ENCODE measurements around the gene CDY1. TPM values are rescaled to one million over a fixed set of nuclear protein-coding genes. Genes with fewer than 3 reads are reported as not detected.
"Not testable (repeated sequence)": the region's sequence is repeated elsewhere in the genome, so short reads cannot be mapped to it uniquely, and the experiment has no call there.

CDY1 gene, protein sequence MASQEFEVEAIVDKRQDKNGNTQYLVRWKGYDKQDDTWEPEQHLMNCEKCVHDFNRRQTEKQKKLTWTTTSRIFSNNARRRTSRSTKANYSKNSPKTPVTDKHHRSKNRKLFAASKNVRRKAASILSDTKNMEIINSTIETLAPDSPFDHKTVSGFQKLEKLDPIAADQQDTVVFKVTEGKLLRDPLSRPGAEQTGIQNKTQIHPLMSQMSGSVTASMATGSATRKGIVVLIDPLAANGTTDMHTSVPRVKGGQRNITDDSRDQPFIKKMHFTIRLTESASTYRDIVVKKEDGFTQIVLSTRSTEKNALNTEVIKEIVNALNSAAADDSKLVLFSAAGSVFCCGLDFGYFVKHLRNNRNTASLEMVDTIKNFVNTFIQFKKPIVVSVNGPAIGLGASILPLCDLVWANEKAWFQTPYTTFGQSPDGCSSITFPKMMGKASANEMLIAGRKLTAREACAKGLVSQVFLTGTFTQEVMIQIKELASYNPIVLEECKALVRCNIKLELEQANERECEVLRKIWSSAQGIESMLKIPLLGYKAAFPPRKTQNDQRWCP
- total RNA-seq, result not detected
- not detected for polyA plus RNA-seq

DNA sequence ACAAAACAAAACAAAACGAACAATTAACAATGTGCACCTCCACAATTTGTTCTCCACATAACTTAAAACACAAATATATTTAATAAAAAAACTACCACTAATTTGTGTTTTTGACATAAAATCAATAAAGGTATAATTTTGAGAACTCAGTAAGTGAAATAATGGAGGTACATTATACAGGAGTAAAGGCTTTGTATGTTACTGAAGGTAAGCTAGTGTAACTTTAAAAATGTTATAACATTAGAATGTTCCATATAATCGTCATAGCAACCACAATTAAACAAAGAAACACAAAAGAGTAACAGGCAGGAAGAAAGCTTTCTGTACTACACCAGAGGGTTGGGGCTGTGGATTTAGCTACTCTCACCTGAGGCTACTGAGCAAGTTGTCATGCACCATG lies at the start of gene CDY1:
TSS of gene CDY1 (plus strand) at position 301 of the 400 bp plus-strand sequence. CDS start 326 bp downstream, outside the sequence.
- not testable (repeated sequence) for ATAC-seq (ENCODE audit: low read depth in 2 of 2); H3K9me3 Mint-ChIP-seq; H3K27ac Mint-ChIP-seq; H3K36me3 ChIP-seq (ENCODE audit: control insufficient read depth, insufficient read depth, low read length); H3K36me3 Mint-ChIP-seq; H3K27me3 Mint-ChIP-seq; H3K4me1 ChIP-seq (ENCODE audit: control insufficient read depth, insufficient read depth, low read length, poor library complexity, severe bottlenecking); H3K9me3 ChIP-seq (ENCODE audit: control insufficient read depth in 2 of 2, low read length in 2 of 2); H3K4me3 Mint-ChIP-seq; H3K27ac ChIP-seq (ENCODE audit: insufficient read depth, low read length, poor library complexity, severe bottlenecking); H3K27me3 ChIP-seq (ENCODE audit: control insufficient read depth, insufficient read depth, low read length); H3K4me3 ChIP-seq (ENCODE audit: low read depth, low read length); DNase-seq; H3K4me1 Mint-ChIP-seq

DNA sequence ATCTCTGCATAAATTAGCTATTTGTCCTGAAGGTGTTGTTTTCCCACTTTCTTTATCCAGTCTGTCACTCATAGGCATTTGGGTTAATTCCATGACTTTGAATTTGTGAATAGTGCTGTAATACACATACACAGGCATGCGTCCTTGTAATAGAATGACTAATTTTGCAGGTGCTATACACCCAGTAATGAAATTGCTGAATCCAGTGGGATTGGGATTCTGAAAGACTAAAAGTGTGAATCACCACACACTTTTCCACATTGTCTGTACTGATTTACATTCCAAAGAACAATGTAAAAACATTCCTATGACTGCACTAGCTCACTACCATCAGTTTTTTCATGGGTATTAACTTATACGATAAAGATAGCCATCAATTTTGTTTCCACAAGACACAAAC lies 28.6 kb upstream of the CDY1 start:
- not testable (repeated sequence) for H3K4me1 ChIP-seq (ENCODE audit: control insufficient read depth, insufficient read depth, low read length, poor library complexity, severe bottlenecking); H3K27ac ChIP-seq (ENCODE audit: insufficient read depth, low read length, poor library complexity, severe bottlenecking); ATAC-seq (ENCODE audit: low read depth in 2 of 2); H3K9me3 ChIP-seq (ENCODE audit: control insufficient read depth in 2 of 2, low read length in 2 of 2); H3K4me3 ChIP-seq (ENCODE audit: low read depth, low read length); H3K36me3 Mint-ChIP-seq; H3K27me3 Mint-ChIP-seq; H3K9me3 Mint-ChIP-seq; H3K27ac Mint-ChIP-seq; DNase-seq; H3K27me3 ChIP-seq (ENCODE audit: control insufficient read depth, insufficient read depth, low read length); H3K36me3 ChIP-seq (ENCODE audit: control insufficient read depth, insufficient read depth, low read length); H3K4me3 Mint-ChIP-seq; H3K4me1 Mint-ChIP-seq

DNA sequence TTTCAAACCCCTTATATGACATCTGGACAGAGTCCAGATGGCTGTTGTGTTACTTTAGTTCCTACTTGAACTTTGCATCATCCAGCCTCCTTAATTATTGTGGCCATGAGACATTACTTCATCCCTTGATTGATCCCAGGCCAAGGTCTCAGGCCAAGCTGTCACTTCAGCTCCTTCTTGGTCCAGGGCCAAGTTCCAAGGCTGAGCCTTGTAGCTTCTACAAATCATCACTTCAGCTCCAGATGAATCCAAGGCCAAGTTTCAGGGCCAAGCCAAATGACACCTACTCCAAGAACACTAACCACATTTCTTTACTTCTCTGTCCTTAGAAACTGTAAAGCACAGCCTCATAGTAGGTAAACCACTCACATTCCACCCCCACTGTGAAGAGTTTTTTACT lies 1.7 kb upstream of the CDY1 start:
- H3K4me1 Mint-ChIP-seq; H3K27me3 ChIP-seq (ENCODE audit: control insufficient read depth, insufficient read depth, low read length); H3K27ac Mint-ChIP-seq; H3K36me3 Mint-ChIP-seq; H3K4me1 ChIP-seq (ENCODE audit: control insufficient read depth, insufficient read depth, low read length, poor library complexity, severe bottlenecking); DNase-seq; H3K9me3 ChIP-seq (ENCODE audit: control insufficient read depth in 2 of 2, low read length in 2 of 2); H3K4me3 ChIP-seq (ENCODE audit: low read depth, low read length); H3K27ac ChIP-seq (ENCODE audit: insufficient read depth, low read length, poor library complexity, severe bottlenecking); ATAC-seq (ENCODE audit: low read depth in 2 of 2); H3K27me3 Mint-ChIP-seq; H3K9me3 Mint-ChIP-seq; H3K4me3 Mint-ChIP-seq; H3K36me3 ChIP-seq (ENCODE audit: control insufficient read depth, insufficient read depth, low read length): not testable (repeated sequence)

DNA sequence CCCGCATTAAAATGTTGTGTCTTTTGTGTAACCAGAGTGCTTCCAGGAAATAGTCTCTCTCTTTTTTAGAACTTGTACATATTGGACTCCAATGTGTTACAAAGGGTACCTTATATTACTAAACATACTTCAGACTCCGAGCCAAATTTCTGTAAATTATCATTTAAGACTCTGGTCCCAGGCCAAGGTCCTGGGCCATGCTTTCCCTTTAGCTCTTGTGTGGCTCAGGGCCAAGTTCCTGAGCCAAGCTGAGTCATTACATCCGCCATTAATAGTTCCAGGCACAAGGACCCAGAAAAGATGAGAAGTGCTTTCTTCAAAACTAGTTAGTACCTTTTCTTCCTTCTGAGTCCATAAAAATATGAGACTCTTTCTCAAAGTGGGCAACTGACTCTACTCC lies 4.6 kb downstream of the CDY1 start:
- not testable (repeated sequence) for H3K36me3 ChIP-seq (ENCODE audit: control insufficient read depth, insufficient read depth, low read length); H3K27me3 ChIP-seq (ENCODE audit: control insufficient read depth, insufficient read depth, low read length); H3K27me3 Mint-ChIP-seq; H3K36me3 Mint-ChIP-seq; H3K4me3 Mint-ChIP-seq; H3K4me1 ChIP-seq (ENCODE audit: control insufficient read depth, insufficient read depth, low read length, poor library complexity, severe bottlenecking); ATAC-seq (ENCODE audit: low read depth in 2 of 2); H3K9me3 ChIP-seq (ENCODE audit: control insufficient read depth in 2 of 2, low read length in 2 of 2); H3K27ac Mint-ChIP-seq; H3K9me3 Mint-ChIP-seq; H3K4me3 ChIP-seq (ENCODE audit: low read depth, low read length); H3K4me1 Mint-ChIP-seq; H3K27ac ChIP-seq (ENCODE audit: insufficient read depth, low read length, poor library complexity, severe bottlenecking); DNase-seq

DNA sequence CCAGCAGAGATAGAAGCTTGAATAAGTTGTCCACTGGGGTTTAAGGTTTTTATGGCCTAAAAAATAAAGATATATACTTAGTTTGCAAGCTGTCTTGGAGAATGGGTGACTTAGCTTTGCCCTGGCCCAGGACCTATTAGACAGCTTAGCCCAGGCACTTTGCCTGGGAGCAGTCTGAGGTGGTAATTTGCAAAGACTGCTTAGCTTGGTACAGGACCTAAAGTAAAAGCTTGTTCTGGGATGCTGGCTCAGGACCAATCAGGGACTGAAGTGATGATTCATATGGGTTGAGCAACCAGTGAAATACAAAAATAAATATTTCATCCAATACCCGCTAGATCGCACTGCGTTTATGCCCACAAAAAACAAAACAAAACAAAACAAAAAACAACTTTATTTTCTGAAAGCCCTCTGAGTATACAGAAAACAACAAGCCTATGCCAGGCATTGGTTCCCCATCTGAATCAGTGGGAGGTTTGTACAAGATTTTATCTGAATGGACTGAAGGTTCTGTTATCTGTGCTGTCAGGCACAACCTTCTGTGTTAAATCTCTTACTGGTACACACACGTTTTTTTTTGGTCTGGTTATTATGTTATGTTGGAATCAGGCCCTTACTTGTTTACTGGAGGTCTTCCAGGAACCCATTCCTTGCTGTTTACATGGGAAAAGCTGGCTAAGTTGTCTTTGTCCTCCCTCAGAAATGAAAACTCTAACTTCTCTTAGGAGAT lies 8.6 kb downstream of the CDY1 start:
- H3K9me3 ChIP-seq (ENCODE audit: control insufficient read depth in 2 of 2, low read length in 2 of 2); H3K4me3 ChIP-seq (ENCODE audit: low read depth, low read length); H3K27ac Mint-ChIP-seq; H3K36me3 ChIP-seq (ENCODE audit: control insufficient read depth, insufficient read depth, low read length); H3K4me1 ChIP-seq (ENCODE audit: control insufficient read depth, insufficient read depth, low read length, poor library complexity, severe bottlenecking); H3K27me3 Mint-ChIP-seq; H3K4me1 Mint-ChIP-seq; H3K9me3 Mint-ChIP-seq; H3K27ac ChIP-seq (ENCODE audit: insufficient read depth, low read length, poor library complexity, severe bottlenecking); DNase-seq; H3K27me3 ChIP-seq (ENCODE audit: control insufficient read depth, insufficient read depth, low read length); ATAC-seq (ENCODE audit: low read depth in 2 of 2); H3K36me3 Mint-ChIP-seq; H3K4me3 Mint-ChIP-seq: not testable (repeated sequence)

DNA sequence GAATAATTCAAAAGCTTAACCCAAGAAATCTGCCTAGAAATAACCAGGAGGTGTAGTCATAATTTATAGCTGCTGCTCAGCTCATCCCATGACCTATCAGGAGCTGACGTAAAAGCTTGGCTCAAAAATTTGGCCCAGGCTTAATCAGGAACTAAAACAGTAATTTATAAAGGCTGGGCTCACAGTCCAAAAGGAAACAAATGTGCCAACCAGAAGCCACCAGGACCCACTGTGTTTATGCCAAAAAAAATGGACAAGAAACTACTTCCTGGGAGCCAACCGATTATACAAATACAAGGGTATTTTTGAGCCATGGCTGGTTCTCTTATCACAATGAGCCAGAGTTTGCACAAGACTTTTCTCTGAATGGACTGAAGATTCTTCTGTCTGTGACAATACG lies 17.9 kb downstream of the CDY1 start:
- H3K9me3 Mint-ChIP-seq; H3K9me3 ChIP-seq (ENCODE audit: control insufficient read depth in 2 of 2, low read length in 2 of 2); H3K27ac ChIP-seq (ENCODE audit: insufficient read depth, low read length, poor library complexity, severe bottlenecking); H3K27me3 Mint-ChIP-seq; H3K27ac Mint-ChIP-seq; H3K27me3 ChIP-seq (ENCODE audit: control insufficient read depth, insufficient read depth, low read length); H3K36me3 Mint-ChIP-seq; DNase-seq; H3K4me3 Mint-ChIP-seq; H3K36me3 ChIP-seq (ENCODE audit: control insufficient read depth, insufficient read depth, low read length); H3K4me3 ChIP-seq (ENCODE audit: low read depth, low read length); ATAC-seq (ENCODE audit: low read depth in 2 of 2); H3K4me1 Mint-ChIP-seq; H3K4me1 ChIP-seq (ENCODE audit: control insufficient read depth, insufficient read depth, low read length, poor library complexity, severe bottlenecking): not testable (repeated sequence)

DNA sequence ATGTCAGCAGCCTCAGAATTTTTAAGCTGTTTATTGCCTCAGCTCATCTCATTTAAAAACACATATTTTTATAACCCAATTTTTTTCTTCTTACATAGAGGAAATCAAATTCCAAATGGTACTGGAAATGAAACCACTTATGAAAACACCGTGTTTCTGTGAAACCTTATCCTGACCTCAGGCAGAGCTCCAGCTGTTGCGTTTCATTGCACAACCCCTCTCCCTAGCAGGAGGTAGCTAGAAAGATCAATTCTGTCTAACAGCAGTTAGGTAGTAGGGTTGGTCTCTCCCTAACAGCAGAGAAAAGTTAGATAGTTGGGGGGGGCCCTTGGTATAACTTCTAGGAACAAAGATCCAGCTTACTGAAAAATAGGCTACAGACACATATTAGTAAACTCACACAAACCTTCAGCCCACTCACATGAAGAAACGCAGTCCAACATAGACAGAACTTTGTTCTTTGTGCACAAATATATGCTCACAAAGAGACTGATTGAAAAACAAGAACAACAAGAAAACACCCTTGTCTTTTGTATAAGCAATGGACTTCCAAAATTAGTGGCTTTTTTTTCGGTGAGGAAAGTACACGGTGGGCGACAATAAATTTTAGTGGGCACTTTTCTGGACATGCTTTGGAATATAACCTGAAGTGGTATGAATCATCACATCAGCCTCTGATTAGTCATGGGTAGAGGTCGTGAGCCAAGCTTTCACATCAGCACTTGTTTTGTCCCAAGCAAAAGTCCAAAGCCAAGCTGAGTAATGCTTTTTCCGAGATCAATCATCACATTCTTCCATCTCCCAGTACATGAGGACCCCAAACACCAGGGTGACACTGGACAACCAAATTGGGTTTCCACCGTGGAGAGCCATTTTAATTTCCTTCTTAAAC lies 21.4 kb downstream of the CDY1 start:
- H3K27me3 ChIP-seq (ENCODE audit: control insufficient read depth, insufficient read depth, low read length); H3K27ac Mint-ChIP-seq; H3K4me1 ChIP-seq (ENCODE audit: control insufficient read depth, insufficient read depth, low read length, poor library complexity, severe bottlenecking); H3K9me3 ChIP-seq (ENCODE audit: control insufficient read depth in 2 of 2, low read length in 2 of 2); ATAC-seq (ENCODE audit: low read depth in 2 of 2); H3K4me3 Mint-ChIP-seq; H3K36me3 ChIP-seq (ENCODE audit: control insufficient read depth, insufficient read depth, low read length); H3K27ac ChIP-seq (ENCODE audit: insufficient read depth, low read length, poor library complexity, severe bottlenecking); DNase-seq; H3K9me3 Mint-ChIP-seq; H3K4me3 ChIP-seq (ENCODE audit: low read depth, low read length); H3K36me3 Mint-ChIP-seq; H3K4me1 Mint-ChIP-seq; H3K27me3 Mint-ChIP-seq: not testable (repeated sequence)
